Neutrophil (primary cell): Measurements from ENCODE around the gene GSTA2.
"Not testable (repeated sequence)": the region's sequence is repeated elsewhere in the genome, so short reads cannot be mapped to it uniquely, and the experiment has no call there.

Experiments
- H3K27ac ChIP-seq: fragments of 200-600 bp; sonication (generic); 2 replicates; pipeline ENCODE4 v1.5.1; 2016; ENCODE audit warnings: mild to moderate bottlenecking, moderate library complexity
- H3K27me3 ChIP-seq: fragments of 200-600 bp; sonication (generic); 2 replicates; pipeline ENCODE4 v1.6.0; 2016; ENCODE audit warnings: mild to moderate bottlenecking
- H3K36me3 ChIP-seq: fragments of 200-600 bp; sonication (generic); 2 replicates; pipeline ENCODE4 v1.5.1; 2017
- H3K4me1 ChIP-seq, 2 experiments: fragments of 200-600 bp in 1 of 2; sonication (generic) in 1 of 2; 1 replicate in 1 of 2; 2 replicates in 1 of 2; pipeline versions ENCODE4 v1.5.1 to v1.6.1; 2013 to 2016; ENCODE audit warnings: low read depth in 1 of 2, low read length in 1 of 2, mild to moderate bottlenecking in 1 of 2, moderate library complexity in 1 of 2; ENCODE audit not compliant: control insufficient read depth in 1 of 2, insufficient read depth in 1 of 2
- H3K4me3 ChIP-seq, 2 experiments: fragments of 200-600 bp in 1 of 2; sonication (generic) in 1 of 2; 1 replicate in 1 of 2; 2 replicates in 1 of 2; pipeline ENCODE4 v1.5.1; 2013 to 2016; ENCODE audit warnings: low read depth in 1 of 2, low read length in 1 of 2, mild to moderate bottlenecking in 1 of 2, moderate library complexity in 1 of 2
- H3K9me3 ChIP-seq: fragments of 200-600 bp; sonication (generic); 2 replicates; pipeline ENCODE4 v1.5.1; 2016
- TF ChIP-seq, protein P1 (sequence below): fragments of 200-600 bp; sonication (generic); IDR thresholded peaks from 2 replicates; pipeline ENCODE4 v1.5.1; 2016; ENCODE audit warnings: antibody characterized with exemption

Gene GSTA2

DNA sequence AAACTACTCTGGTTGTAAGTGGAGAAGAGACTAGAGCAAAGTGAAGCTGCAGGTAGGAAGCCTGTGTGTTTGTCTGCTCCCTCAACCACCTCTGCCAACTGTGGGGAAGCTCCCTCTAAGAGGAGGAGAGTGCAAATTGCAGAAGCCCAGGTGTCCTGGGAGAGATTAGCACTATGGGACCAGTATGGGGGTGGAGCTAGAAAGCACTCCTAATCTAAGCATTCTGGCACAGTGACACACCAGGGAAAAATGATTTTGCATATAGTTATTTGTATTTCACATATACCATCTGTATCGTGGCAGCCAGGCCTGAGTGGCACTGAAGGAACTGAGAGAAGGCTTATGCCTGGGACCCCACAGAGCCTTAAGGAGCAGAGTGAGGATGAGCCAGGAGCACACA lies 27.6 kb upstream of the GSTA2 start:
- TF ChIP-seq, protein P1, sequence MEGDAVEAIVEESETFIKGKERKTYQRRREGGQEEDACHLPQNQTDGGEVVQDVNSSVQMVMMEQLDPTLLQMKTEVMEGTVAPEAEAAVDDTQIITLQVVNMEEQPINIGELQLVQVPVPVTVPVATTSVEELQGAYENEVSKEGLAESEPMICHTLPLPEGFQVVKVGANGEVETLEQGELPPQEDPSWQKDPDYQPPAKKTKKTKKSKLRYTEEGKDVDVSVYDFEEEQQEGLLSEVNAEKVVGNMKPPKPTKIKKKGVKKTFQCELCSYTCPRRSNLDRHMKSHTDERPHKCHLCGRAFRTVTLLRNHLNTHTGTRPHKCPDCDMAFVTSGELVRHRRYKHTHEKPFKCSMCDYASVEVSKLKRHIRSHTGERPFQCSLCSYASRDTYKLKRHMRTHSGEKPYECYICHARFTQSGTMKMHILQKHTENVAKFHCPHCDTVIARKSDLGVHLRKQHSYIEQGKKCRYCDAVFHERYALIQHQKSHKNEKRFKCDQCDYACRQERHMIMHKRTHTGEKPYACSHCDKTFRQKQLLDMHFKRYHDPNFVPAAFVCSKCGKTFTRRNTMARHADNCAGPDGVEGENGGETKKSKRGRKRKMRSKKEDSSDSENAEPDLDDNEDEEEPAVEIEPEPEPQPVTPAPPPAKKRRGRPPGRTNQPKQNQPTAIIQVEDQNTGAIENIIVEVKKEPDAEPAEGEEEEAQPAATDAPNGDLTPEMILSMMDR, result no peak
- no peaks in the 10 kb centered on the region for H3K4me1 ChIP-seq
- no peaks in the 10 kb centered on the region for H3K36me3 ChIP-seq
- H3K4me3 ChIP-seq, result no peak overlapping the region
- H3K27me3 ChIP-seq, result no peaks in the 10 kb centered on the region
- H3K9me3 ChIP-seq, result no peaks in the 10 kb centered on the region
- H3K27ac ChIP-seq, result no peak overlapping the region

DNA sequence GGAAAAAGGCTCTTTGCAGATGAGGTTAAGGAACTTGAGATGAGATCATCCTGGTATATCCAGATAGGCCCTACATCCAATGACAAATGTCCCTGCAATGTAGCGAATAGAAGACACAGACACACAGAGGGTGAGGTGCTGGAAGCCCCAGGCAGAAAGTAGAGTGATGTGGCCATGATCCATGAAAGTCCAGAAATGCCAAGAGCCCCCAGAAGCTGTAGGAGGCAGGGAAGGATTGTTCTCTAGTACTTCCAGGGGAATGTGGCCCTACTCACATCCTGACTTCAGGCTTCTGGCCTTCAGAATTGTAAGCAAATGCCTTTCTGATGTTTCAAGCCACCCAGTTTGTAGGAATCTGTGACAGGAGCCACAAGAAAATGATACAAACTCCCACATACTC lies 26.4 kb upstream of the GSTA2 start:
- H3K9me3 ChIP-seq, H3K4me1 ChIP-seq, H3K27me3 ChIP-seq: not testable (repeated sequence)

DNA sequence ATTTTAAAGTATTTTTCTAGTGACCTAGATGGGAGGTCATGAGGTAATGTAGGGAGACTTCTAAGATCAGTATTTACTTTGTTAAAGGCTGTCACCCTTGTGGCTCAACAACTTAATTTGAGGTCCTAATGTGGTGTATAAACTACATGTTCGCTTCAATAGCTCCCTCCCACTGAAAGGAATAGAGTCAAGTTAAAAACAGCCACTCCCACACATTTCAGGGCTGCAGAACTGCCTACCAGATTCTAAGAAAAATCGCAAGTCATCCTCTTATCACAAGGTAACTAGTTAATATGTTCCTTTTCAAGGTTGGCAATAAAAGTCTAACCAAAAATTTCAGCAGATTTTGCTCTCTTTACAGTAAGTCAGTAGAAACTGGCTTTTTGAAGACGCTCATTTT lies 25.2 kb upstream of the GSTA2 start:
- TF ChIP-seq, protein P1, result no peak
- no peak overlapping the region for H3K27ac ChIP-seq
- H3K4me1 ChIP-seq, result no peaks in the 10 kb centered on the region
- H3K4me3 ChIP-seq, result no peak overlapping the region
- H3K27me3 ChIP-seq, result no peaks in the 10 kb centered on the region
- no peaks in the 10 kb centered on the region for H3K9me3 ChIP-seq
- H3K36me3 ChIP-seq, result no peaks in the 10 kb centered on the region

More for the DNA sequence above, 26.4 kb upstream of the GSTA2 start:
- not testable (repeated sequence) for H3K4me3 ChIP-seq, H3K27ac ChIP-seq, H3K36me3 ChIP-seq

DNA sequence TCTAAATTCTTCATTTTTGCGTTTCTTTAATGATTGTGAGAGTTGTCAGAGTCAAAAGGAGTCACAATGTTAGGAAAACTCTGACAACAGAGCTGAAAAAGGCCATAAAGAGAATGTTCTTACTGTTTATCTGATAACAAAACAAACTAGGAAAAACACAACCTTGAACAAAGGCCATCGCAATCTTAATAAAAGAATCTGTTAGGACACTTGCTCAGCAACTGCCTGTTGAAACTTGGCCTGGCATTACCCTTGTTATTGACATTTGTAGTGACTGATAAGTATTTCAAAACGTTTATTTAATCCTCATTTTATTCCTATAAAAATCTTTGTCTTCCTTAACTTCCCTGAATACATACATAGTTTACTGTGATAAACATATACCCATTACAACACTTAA lies 24.6 kb upstream of the GSTA2 start:
- Histone ChIP-seq H3K4me1 (no peaks in the 10 kb centered on the region), H3K4me3 (no peak overlapping the region), H3K9me3 (no peaks in the 10 kb centered on the region), H3K36me3 (no peaks in the 10 kb centered on the region), H3K27me3 (no peaks in the 10 kb centered on the region), H3K27ac (no peak overlapping the region)
- TF ChIP-seq, protein P1, result no peak

DNA sequence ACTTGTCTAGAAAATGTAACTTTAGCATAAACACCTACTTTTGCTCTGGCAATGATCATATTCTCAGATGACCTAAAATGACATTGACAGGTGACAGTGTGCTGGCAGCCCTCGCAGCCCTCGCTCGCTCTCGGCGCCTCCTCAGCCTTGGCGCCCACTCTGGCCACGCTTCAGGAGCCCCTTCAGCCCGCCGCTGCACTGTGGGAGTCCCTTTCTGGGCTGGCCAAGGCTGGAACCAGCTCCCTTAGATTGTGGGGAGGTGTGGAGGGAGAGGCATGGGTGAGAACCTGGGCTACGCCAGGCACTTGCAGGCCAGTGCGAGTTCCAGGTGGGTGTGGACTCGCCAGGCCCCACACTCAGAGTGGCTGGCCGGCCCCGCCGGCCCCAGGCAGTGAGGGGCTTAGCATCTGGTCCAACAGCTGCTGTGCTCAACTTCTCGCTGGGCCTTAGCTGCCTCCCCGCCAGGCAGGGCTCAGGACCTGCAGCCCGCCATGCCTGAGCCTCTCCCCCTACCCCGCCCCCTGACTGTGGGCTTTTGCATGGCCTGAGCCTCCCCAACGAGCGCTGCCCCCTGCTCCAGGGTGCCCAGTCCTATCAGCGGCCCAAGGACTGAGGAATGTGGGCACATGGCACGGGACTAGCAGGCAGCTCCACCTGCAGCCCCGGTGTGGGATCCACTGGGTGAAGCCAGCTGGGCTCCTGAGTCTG lies 23.1 kb upstream of the GSTA2 start:
- H3K4me1 ChIP-seq, result no peaks in the 10 kb centered on the region
- no peaks in the 10 kb centered on the region for H3K9me3 ChIP-seq
- H3K27ac ChIP-seq, result no peak overlapping the region
- no peaks in the 10 kb centered on the region for H3K36me3 ChIP-seq
- TF ChIP-seq, protein P1, result no peak
- H3K27me3 ChIP-seq, result no peaks in the 10 kb centered on the region
- no peak overlapping the region for H3K4me3 ChIP-seq

DNA sequence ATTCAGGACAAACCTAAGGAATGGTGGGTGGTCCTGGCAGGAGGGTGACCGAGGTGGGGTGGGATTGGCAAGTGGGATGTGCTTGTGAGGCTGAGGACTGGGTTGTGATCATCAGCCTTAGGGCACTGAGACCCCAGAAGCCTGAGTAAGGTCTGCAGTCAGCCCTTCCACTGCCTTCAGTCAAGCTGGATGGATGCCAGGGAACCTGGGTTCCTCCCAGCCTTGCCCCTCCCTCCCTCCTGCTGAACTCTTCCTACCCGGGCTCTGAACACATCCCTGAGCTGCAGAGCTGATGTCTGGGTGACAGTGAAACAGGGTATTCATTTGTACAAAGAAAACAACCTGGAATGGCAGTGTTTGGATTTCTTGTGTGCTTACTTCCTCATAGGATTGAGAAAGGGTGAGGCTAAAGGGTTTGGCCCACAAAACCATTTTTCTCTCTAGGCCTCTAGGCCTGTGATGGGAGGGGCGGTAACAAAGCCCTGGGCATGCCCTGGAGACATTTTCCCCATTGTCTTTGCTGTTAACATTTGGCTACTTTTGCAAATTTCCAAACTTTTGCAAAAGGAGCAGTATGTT lies 19.5 kb upstream of the GSTA2 start:
- H3K4me3 ChIP-seq, H3K36me3 ChIP-seq, H3K27ac ChIP-seq, H3K27me3 ChIP-seq, H3K4me1 ChIP-seq, H3K9me3 ChIP-seq: not testable (repeated sequence)

DNA sequence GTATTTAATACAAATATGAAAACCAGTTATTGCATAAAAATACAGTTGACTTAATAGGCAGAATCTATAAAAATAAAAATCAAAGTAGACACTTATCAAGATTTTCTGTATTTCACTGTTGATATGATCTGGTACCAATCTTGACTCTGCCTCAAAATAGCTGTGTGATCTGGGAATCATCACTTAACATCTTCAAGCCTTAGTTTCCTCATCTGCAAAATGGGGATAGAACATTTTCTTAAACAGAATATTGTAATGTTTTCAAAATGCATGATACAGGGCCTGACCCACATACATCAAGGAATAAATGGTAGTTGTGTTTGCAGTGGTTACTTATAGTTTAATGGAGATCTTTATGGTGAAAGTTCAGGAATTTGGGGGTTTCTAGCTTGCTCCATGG lies 18.9 kb upstream of the GSTA2 start:
- not testable (repeated sequence) for H3K4me3 ChIP-seq, H3K4me1 ChIP-seq, H3K36me3 ChIP-seq, H3K9me3 ChIP-seq, H3K27me3 ChIP-seq, H3K27ac ChIP-seq
